HepG2 (cell line): ENCODE data around the gene GAL3ST3. TPM values are rescaled to one million over a fixed set of nuclear protein-coding genes. Genes with fewer than 3 reads are reported as not detected.
A peak's percentile ranks its signal among the peaks of the same experiment; 100 is the strongest.

Experiments used
- FOXO1 ChIP-seq: sonication (generic); formaldehyde crosslinking; IDR thresholded peaks from 2 replicates; pipeline ENCODE4 v1.4.0; 2020; ENCODE audit warnings: missing genetic modification reagents
- FOXO4 ChIP-seq: sonication (generic); formaldehyde crosslinking; conservative IDR thresholded peaks from 2 replicates; pipeline ENCODE4 v1.8.1; 2023; ENCODE audit warnings: missing genetic modification reagents
- HNF4G ChIP-seq, 2 experiments: sonication (generic) in 1 of 2; formaldehyde crosslinking in 1 of 2; IDR thresholded peaks; 2 replicates each; pipeline versions ENCODE4 v1.4.0 to v1.6.1; 2011 to 2020; ENCODE audit warnings: borderline replicate concordance in 2 of 2, low read depth in 2 of 2, mild to moderate bottlenecking in 2 of 2, low read length in 1 of 2, missing genetic modification reagents in 1 of 2, moderate library complexity in 1 of 2
- KDM5A ChIP-seq: fragments of 200-600 bp; sonication (generic); IDR thresholded peaks from 2 replicates; pipeline ENCODE4 v1.7.0; 2018; ENCODE audit warnings: antibody characterized with exemption, mild to moderate bottlenecking, low read length, borderline replicate concordance
- MYC ChIP-seq: sonication (generic); formaldehyde crosslinking; IDR thresholded peaks from 2 replicates; pipeline ENCODE4 v1.9.0; 2021; ENCODE audit warnings: missing genetic modification reagents, borderline replicate concordance
- NCOA1 ChIP-seq: sonication (generic); formaldehyde crosslinking; IDR thresholded peaks from 2 replicates; pipeline ENCODE4 v1.9.0; 2021; ENCODE audit warnings: missing genetic modification reagents
- RAD21 ChIP-seq: fragments of 450-650 bp; formaldehyde crosslinking; IDR thresholded peaks from 2 replicates; pipeline ENCODE4 v1.5.0; 2020; ENCODE audit warnings: mild to moderate bottlenecking
- REXO4 ChIP-seq: sonication (generic); formaldehyde crosslinking; IDR thresholded peaks from 2 replicates; pipeline ENCODE4 v1.8.0; 2022; ENCODE audit warnings: missing genetic modification reagents, mild to moderate bottlenecking, borderline replicate concordance
- SATB2 ChIP-seq: sonication (generic); formaldehyde crosslinking; IDR thresholded peaks from 2 replicates; pipeline ENCODE4 v1.5.0; 2020; ENCODE audit warnings: missing genetic modification reagents
- SP2 ChIP-seq: sonication (generic); formaldehyde crosslinking; IDR thresholded peaks from 2 replicates; pipeline ENCODE4 v1.5.1; 2020; ENCODE audit warnings: mild to moderate bottlenecking, missing genetic modification reagents
- TRIM22 ChIP-seq: fragments of 450-650 bp; IDR thresholded peaks from 2 replicates; pipeline ENCODE4 v1.6.1; 2017
- ZBTB10 ChIP-seq: sonication (generic); formaldehyde crosslinking; IDR thresholded peaks from 2 replicates; pipeline ENCODE4 v1.4.0; 2020; ENCODE audit warnings: missing genetic modification reagents, borderline replicate concordance
- ZBTB39 ChIP-seq: sonication (generic); formaldehyde crosslinking; IDR thresholded peaks from 2 replicates; pipeline ENCODE4 v1.5.0; 2020; ENCODE audit warnings: missing genetic modification reagents
- ZNF17 ChIP-seq: sonication (generic); formaldehyde crosslinking; IDR thresholded peaks from 2 replicates; pipeline ENCODE4 v1.5.0; 2020; ENCODE audit warnings: mild to moderate bottlenecking, missing genetic modification reagents
- ZNF317 ChIP-seq: sonication (generic); formaldehyde crosslinking; IDR thresholded peaks from 2 replicates; pipeline ENCODE4 v1.5.0; 2020; ENCODE audit warnings: mild to moderate bottlenecking, missing genetic modification reagents
- ZNF572 ChIP-seq: sonication (generic); formaldehyde crosslinking; IDR thresholded peaks from 2 replicates; pipeline ENCODE4 v1.5.1; 2020; ENCODE audit warnings: mild to moderate bottlenecking, missing genetic modification reagents
- ZNF605 ChIP-seq: sonication (generic); formaldehyde crosslinking; IDR thresholded peaks from 2 replicates; pipeline ENCODE4 v1.8.0; 2022; ENCODE audit warnings: mild to moderate bottlenecking, missing genetic modification reagents
- ZNF607 ChIP-seq: sonication (generic); formaldehyde crosslinking; IDR thresholded peaks from 2 replicates; pipeline ENCODE4 v1.5.1; 2020; ENCODE audit warnings: missing genetic modification reagents, mild to moderate bottlenecking, borderline replicate concordance
- ZNF781 ChIP-seq: sonication (generic); formaldehyde crosslinking; IDR thresholded peaks from 2 replicates; pipeline ENCODE4 v1.5.1; 2020; ENCODE audit warnings: borderline replicate concordance, mild to moderate bottlenecking, missing genetic modification reagents; ENCODE audit errors: not compliant biosample characterization
- ZSCAN25 ChIP-seq: sonication (generic); formaldehyde crosslinking; IDR thresholded peaks from 2 replicates; pipeline ENCODE4 v1.8.0; 2022; ENCODE audit warnings: mild to moderate bottlenecking, missing genetic modification reagents
- polyA plus RNA-seq, 8 experiments: library from polyadenylated mRNA; depleted of rRNA in 3 of 8; stranded (reverse) in 7 of 8; unstranded in 1 of 8; fragments of >200 nt; fragmentation: Illumina TruSeq in 4 of 8; extraction: Trizol in 4 of 8; gene quantifications; 2 replicates each; pipeline versions ENCODE4 v1.2.1 to v1.2.3, GENCODE V29; 2011 to 2016; ENCODE audit warnings: low read depth in 4 of 8, missing spikeins in 1 of 8, mixed read lengths in 1 of 8; ENCODE audit not compliant: insufficient read depth in 1 of 8
- total RNA-seq, 5 experiments: library from RNA; depleted of rRNA; stranded (reverse); fragments of >200 nt; fragmentation: Illumina TruSeq; extraction: Trizol; gene quantifications; 2 replicates each; pipeline ENCODE4 v1.2.3, GENCODE V29; 2016; ENCODE audit warnings: low read depth in 1 of 5

Gene GAL3ST3
- total and polyA plus RNA-seq, 2 of the 13 experiments (the other 11 are each of a cell fraction or from before 2014, with no cell fraction given), result not detected

GRCh38 chr11:66052664-66052982, 3.7 kb upstream of the GAL3ST3 start (continued):
- 0 out of 2 replicates have a peak, but pooled peaks have one; percentile 20 for TF ChIP-seq ZBTB39
- TF ChIP-seq REXO4 (CRISPR knock-in tag), result no peak
- TF ChIP-seq ZBTB10, result no peak
- TF ChIP-seq ZNF572 (CRISPR knock-in tag), result 0 out of 2 replicates have a peak, but pooled peaks have one; percentile 7
- TF ChIP-seq FOXO1 (CRISPR knock-in tag), result 0 out of 2 replicates have a peak, but pooled peaks have one; percentile 1
- TF ChIP-seq ZNF605, result peak; percentile 76
- TF ChIP-seq ZNF17 (CRISPR knock-in tag), result no peak
- no peak for TF ChIP-seq SP2 (CRISPR knock-in tag)
- TF ChIP-seq ZNF781 (CRISPR knock-in tag), result peak; percentile 9
- TF ChIP-seq SATB2 (CRISPR knock-in tag), result 0 out of 2 replicates have a peak, but pooled peaks have one; percentile 35
- TF ChIP-seq ZNF607, result 0 out of 2 replicates have a peak, but pooled peaks have one; percentile 10
- TF ChIP-seq MYC (CRISPR knock-in tag), result 0 out of 2 replicates have a peak, but pooled peaks have one; percentile 1
- TF ChIP-seq ZSCAN25, result 0 out of 2 replicates have a peak, but pooled peaks have one; percentile 0
- TF ChIP-seq RAD21, result 0 out of 2 replicates have a peak, but pooled peaks have one; percentile 0
- 0 out of 2 replicates have a peak, but pooled peaks have one; percentile 5 for TF ChIP-seq NCOA1
- TF ChIP-seq HNF4G (IDR thresholded peaks at IDR 0.05; ENCODE audit: borderline replicate concordance, low read depth, low read length), result peak; percentile 80
- TF ChIP-seq HNF4G (CRISPR knock-in tag; IDR thresholded peaks at IDR 0.05; ENCODE audit: borderline replicate concordance, low read depth), result no peak
- TF ChIP-seq FOXO4 (CRISPR knock-in tag), result 0 out of 2 replicates have a peak, but pooled peaks have one; percentile 81
- no peak for TF ChIP-seq TRIM22
- TF ChIP-seq KDM5A, result peak; percentile 57
- TF ChIP-seq ZNF317 (CRISPR knock-in tag), result 0 out of 2 replicates have a peak, but pooled peaks have one; percentile 18
